Astrocyte (in vitro differentiated cells and primary cell): Measurements from ENCODE around the gene SPATA20.

Experiments used
- CTCF ChIP-seq: IDR thresholded peaks from 2 replicates; pipeline ENCODE4 v1.5.1; 2011; ENCODE audit warnings: low read depth, mild to moderate bottlenecking, inconsistent platforms, low read length, moderate library complexity; ENCODE audit not compliant: insufficient read depth
- EZH2 ChIP-seq: IDR thresholded peaks from 2 replicates; pipeline ENCODE4 v1.6.1; 2012; ENCODE audit warnings: mild to moderate bottlenecking, low read length, inconsistent platforms; ENCODE audit not compliant: insufficient read depth

GRCh38 chr17:50547736-50548083, 736 bp downstream of the SPATA20 start:
- TF ChIP-seq CTCF = no peak
- TF ChIP-seq EZH2 = no peak
